ENCODE results near the gene DCDC2C. TPM values are rescaled to one million over a fixed set of nuclear protein-coding genes. Genes with fewer than 3 reads are reported as not detected.

The DCDC2C gene
- total and polyA plus RNA-seq, 9 of the 15 experiments (the other 6 are each of a cell fraction or from before 2014, with no cell fraction given): not detected

GRCh38 chr2:3665886-3666612 is 37.3 kb upstream of the DCDC2C start:
- Histone ChIP-seq H3K9me1 (ENCODE audit: control insufficient read depth, insufficient read depth, low read length) (no peaks in the 10 kb centered on the region), H4K20me1 (replicated peaks; ENCODE audit: control insufficient read depth, insufficient read depth, low read length) (no peaks in the 10 kb centered on the region), H3K4me2 (ENCODE audit: insufficient read depth, low read length) (no peak overlapping the region), H3K27ac (ENCODE audit: extremely low read depth, low read depth, low read length) (no peak overlapping the region), H3K4me3 (no peak overlapping the region), H3K36me3 (ENCODE audit: control insufficient read depth, insufficient read depth, low read length) (no peaks in the 10 kb centered on the region), H3K9me3 (replicated peaks; ENCODE audit: control insufficient read depth, insufficient read depth, low read depth, low read length) (no peaks in the 10 kb centered on the region), H3K79me2 (ENCODE audit: control insufficient read depth, insufficient read depth, low read length) (no peaks in the 10 kb centered on the region), H3K4me1 (replicated peaks in 1 of 2; ENCODE audit: control insufficient read depth in 2 of 2, insufficient read depth in 2 of 2, low read length in 2 of 2) (peaks cover 0 to 3% of the 10 kb centered on the region in 2 experiments; a peak in 1 of 5 replicates), H3K9ac (ENCODE audit: insufficient read depth in 1 of 2, low read depth in 2 of 2, low read length in 2 of 2) (no peak overlapping the region), H2AFZ (ENCODE audit: low read depth, low read length) (no peak overlapping the region), H3K27me3 (ENCODE audit: control insufficient read depth in 2 of 2, insufficient read depth in 2 of 2, low read length in 2 of 2) (peaks cover 39 to 56% of the 10 kb centered on the region in 2 experiments)
- FAIRE-seq (no peak), ATAC-seq (no peak), DNase-seq (ENCODE audit: extremely low read depth in 1 of 4, low spot score in 3 of 4) (no peak)
- TF ChIP-seq EGR1 (conservative IDR thresholded peaks at IDR 0.05) (peak; percentile 24; the same call in 1 of the 2 replicates), ZNF124 (CRISPR knock-in tag; IDR thresholded peaks at IDR 0.05) (no peak)
- CTCF ChIA-PET (ENCODE audit: low intra/inter-chr PET ratio): no interaction called here
- in situ Hi-C loops (cut with MboI): loop anchor here (25.0 kb wide), 1 partner anchor 1554 kb away; no protein-coding TSS in a partner anchor
- intact Hi-C loops (cut with micrococcal nuclease): no loop called here
- POLR2A ChIA-PET: interaction anchor here (0.6 kb wide), 1 partner anchor 188 kb away, joined by 3 read pairs; no protein-coding TSS in a partner anchor
- 10% methylated on average over 16 of the region's 16 CpGs for WGBS (ENCODE audit: insufficient coverage, low coverage, missing lambda C conversion rate)
- no TSS peak for BruUV-seq (replicated peaks)

- Histone ChIP-seq H3K4me2 (ENCODE audit: insufficient read depth, low read length) (no peak overlapping the region), H3K36me3 (ENCODE audit: control insufficient read depth, insufficient read depth, low read length) (no peaks in the 10 kb centered on the region), H3K79me2 (ENCODE audit: control insufficient read depth, insufficient read depth, low read length) (no peaks in the 10 kb centered on the region), H3K9ac (ENCODE audit: insufficient read depth in 1 of 2, low read depth in 2 of 2, low read length in 2 of 2) (no peak overlapping the region), H2AFZ (ENCODE audit: low read depth, low read length) (no peak overlapping the region), H3K9me3 (replicated peaks; ENCODE audit: control insufficient read depth, insufficient read depth, low read depth, low read length) (no peaks in the 10 kb centered on the region), H3K27me3 (ENCODE audit: control insufficient read depth in 2 of 2, insufficient read depth in 2 of 2, low read length in 2 of 2) (peaks cover 41 to 59% of the 10 kb centered on the region in 2 experiments), H3K4me3 (no peak overlapping the region), H3K27ac (ENCODE audit: extremely low read depth, low read depth, low read length) (no peak overlapping the region), H3K9me1 (ENCODE audit: control insufficient read depth, insufficient read depth, low read length) (no peaks in the 10 kb centered on the region), H4K20me1 (replicated peaks; ENCODE audit: control insufficient read depth, insufficient read depth, low read length) (no peaks in the 10 kb centered on the region), H3K4me1 (replicated peaks in 1 of 2; ENCODE audit: control insufficient read depth in 2 of 2, insufficient read depth in 2 of 2, low read length in 2 of 2) (peaks cover 0 to 3% of the 10 kb centered on the region in 2 experiments; a peak in 1 of 5 replicates)
- FAIRE-seq (no peak), ATAC-seq (no peak), DNase-seq (ENCODE audit: extremely low read depth in 1 of 4, low spot score in 3 of 4) (no peak)
- CTCF ChIA-PET (ENCODE audit: low intra/inter-chr PET ratio): no interaction called here
- POLR2A ChIA-PET: interaction anchor here (0.6 kb wide), 1 partner anchor 189 kb away, joined by 3 read pairs; no protein-coding TSS in a partner anchor
- no peak for TF ChIP-seq NCOA1 (IDR thresholded peaks at IDR 0.05; ENCODE audit: low read depth)
- TF ChIP-seq ELK1 (CRISPR knock-in tag; IDR thresholded peaks at IDR 0.05): no peak
- no peak for TF ChIP-seq TAF7 (tag; IDR thresholded peaks at IDR 0.05)
- TF ChIP-seq HOXB6 (CRISPR knock-in tag; IDR thresholded peaks at IDR 0.05; ENCODE audit: borderline replicate concordance): no peak
- TF ChIP-seq KLF16 (IDR thresholded peaks at IDR 0.05): no peak
- 12% methylated on average over 18 of the region's 18 CpGs for WGBS (ENCODE audit: insufficient coverage, low coverage, missing lambda C conversion rate)
- intact Hi-C loops (cut with micrococcal nuclease): no loop called here
- in situ Hi-C loops (cut with MboI): loop anchor here (25.0 kb wide), 1 partner anchor 1554 kb away; no protein-coding TSS in a partner anchor
- no TSS peak for BruUV-seq (replicated peaks)
Observed at GRCh38 chr2:3666613-3666975, 36.8 kb upstream of the DCDC2C start.
